ENCODE results near the gene EFCAB11.
"Not testable (repeated sequence)": the region's sequence is repeated elsewhere in the genome, so short reads cannot be mapped to it uniquely, and the experiment has no call there.

Gene EFCAB11

GRCh38 chr14:89910691-89911009 is 43.9 kb downstream of the EFCAB11 start:
- no peak for DNase-seq

DNA sequence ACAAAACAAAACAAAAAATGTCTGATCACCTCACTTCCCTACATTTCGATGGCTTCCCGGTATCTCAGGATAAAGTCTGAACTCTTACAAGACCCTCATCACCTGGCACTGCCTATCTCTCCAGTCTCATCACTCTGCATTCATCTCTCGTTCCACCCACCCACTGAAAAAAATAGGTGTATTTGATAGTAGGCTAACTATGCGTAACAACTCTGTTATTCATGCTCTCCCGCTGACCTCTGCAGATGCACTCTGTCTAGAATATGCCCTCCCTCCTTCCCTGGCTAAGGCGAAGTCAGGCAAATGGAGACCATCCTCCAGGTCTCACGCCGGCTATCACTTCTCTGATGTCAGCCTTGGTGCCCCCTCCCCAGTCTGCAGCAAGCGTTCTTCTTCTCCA is 44.9 kb downstream of the EFCAB11 start:
- DNase-seq, result no peak

DNA sequence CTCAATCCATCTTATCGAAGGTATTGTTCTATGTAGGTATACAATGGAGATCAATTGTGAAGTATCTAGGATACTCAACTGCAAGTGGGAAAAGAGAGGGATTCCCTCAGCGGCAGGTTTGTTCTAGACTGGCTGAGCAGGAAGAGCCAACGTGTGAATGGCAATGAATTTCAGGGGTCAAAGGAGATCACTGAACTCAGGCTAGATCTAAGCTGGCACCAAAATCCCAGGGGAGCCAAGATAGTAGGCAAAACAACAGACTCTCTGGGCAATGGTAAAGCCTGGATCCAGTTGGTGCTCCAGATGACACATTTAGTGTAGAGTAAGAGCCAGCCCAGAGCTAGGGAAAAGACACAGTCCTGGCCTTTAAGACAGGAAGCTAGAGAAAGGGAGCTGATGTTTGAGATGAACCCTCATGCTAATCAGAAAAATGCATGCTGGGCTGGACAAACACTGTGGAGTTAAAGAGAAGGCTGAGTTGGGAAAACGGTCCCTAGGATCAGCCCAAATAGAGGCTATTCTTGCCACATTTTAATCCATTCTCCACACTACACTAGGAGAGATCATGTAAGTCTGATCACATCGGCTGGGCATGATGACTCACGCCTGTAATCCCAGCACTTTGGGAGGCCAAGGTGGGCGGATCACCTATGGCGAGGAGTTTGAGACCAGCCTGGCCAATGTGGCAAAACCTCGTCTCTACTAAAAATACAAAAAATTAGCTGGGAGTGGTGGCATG is 45.6 kb downstream of the EFCAB11 start:
- no peak for DNase-seq

- no peak for DNase-seq
These were observed 46.9 kb downstream of the EFCAB11 start for GRCh38 chr14:89907655-89908054.

GRCh38 chr14:89906000-89906399 is 48.5 kb downstream of the EFCAB11 start:
- no peak for DNase-seq

GRCh38 chr14:89903340-89903952 is 51.1 kb downstream of the EFCAB11 start:
- no peak for DNase-seq

GRCh38 chr14:89902881-89903280 is 51.6 kb downstream of the EFCAB11 start:
- no peak for DNase-seq

GRCh38 chr14:89900802-89901201 is 53.7 kb downstream of the EFCAB11 start:
- no peak for DNase-seq

GRCh38 chr14:89899917-89900663 is 54.4 kb downstream of the EFCAB11 start:
- no peak for DNase-seq

DNA sequence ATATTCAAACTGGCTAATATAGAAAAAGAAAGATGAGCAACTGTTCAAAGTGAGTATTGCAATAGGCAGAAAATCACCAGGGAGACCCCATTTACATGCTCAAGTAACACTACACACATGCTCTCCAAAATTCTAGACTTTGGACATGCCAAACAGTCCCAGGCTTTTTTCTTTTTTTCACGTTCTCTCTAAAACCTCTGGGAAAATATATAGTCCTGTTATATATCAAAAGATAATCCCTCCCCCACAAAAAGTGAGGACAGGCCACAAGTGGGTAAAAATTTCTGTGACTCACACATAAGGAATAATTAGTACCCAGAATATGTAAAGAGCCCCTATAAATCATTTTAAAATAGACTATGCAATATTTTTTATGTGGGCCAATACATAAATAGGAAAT is 55.2 kb downstream of the EFCAB11 start:
- DNase-seq, result no peak

DNA sequence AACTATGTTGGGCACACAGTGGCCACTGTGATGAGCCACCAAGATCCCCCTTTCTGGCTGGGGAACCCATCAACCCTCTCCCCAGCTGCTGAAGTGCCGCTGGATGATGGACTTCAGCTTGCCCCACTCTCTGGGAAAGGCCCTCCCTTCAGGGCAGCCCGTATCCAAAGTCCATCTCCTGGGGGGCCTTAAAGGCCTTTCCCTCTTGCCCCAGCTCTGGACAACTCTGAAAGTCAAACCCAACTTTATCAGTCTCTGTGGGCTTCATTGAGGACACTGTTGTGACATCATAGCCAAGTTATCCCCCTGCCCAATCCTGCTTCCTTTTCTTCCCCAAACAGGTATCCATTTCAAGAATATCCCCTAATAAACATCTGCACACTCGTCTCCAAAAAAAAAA is 61.1 kb downstream of the EFCAB11 start:
- not testable (repeated sequence) for DNase-seq

GRCh38 chr14:89892953-89893352 is 61.6 kb downstream of the EFCAB11 start:
- no peak for DNase-seq

DNA sequence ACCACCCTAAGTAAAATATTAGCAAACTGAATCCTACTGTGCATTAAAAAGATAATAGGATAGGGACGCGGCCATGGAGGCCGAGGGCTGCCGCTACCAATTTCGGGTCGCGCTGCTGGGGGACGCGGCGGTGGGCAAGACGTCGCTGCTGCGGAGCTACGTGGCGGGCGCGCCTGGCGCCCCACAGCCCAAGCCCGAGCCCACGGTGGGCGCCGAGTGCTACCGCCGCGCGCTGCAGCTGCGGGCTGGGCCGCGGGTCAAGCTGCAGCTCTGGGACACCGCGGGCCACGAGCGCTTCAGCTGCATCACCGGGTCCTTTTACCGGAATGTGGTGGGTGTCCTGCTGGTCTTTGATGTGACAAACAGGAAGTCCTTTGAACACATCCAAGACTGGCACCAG is 62.8 kb downstream of the EFCAB11 start:
- DNase-seq, result not testable (repeated sequence)

DNA sequence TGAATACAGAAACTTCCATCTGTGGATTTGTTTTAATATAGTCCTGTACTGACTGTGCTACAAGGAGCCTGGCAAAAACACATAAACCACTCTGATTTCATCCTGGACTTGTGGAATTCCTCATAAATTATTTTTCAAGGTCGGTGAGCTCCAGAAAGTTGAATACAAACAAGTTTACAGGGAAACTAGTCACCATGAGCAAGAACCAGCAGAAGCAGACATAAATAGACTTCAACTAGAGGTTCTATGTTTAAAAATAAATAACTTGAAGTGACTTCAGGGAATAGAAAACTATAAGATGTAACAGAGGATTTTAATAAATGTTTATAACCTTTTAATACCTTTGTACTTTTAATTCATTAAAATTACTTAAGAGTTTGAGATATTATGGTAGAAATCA is 63.5 kb downstream of the EFCAB11 start:
- DNase-seq, result no peak

GRCh38 chr14:89890589-89890988 is 63.9 kb downstream of the EFCAB11 start:
- DNase-seq, result no peak

DNA sequence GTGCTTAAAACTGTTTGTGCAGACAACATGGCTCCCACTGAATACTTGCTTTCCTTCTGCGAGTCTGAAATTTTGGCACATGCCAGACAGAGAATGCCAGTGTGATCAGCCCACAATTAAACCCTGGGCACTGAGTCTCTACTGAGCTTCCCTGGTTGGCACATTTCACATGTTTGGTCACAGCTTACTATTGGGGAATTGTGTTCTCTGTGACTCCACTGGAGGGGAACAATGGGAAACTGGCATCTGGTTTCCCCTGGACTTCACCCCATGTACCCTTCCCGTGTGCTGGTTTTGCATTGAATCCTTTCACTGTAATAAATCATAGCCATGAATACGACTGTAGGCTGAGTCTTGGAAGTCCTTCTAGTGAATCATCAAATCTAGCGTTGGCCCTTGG is 64.9 kb downstream of the EFCAB11 start:
- no peak for DNase-seq

DNA sequence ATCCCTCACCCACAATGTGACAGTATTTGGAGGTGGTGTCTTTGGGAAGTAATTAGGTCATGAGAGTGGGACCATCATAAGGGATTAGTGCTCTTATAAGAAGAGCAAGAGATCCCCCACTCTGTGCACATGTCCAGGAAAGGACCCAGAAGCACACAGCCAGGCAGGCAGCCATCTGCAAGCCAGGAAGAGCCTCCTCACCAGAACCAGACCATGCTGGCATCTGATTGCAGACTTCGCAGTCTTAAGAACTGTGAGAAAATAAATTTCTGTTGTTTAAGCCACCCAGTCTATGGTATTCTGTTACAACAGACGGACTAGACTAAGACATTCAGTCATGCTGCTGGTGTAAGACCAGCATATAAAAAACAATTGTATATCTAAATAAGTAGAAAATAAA is 69.8 kb downstream of the EFCAB11 start:
- no peak for DNase-seq

GRCh38 chr14:89881839-89882238 is 72.7 kb downstream of the EFCAB11 start:
- no peak for DNase-seq

DNA sequence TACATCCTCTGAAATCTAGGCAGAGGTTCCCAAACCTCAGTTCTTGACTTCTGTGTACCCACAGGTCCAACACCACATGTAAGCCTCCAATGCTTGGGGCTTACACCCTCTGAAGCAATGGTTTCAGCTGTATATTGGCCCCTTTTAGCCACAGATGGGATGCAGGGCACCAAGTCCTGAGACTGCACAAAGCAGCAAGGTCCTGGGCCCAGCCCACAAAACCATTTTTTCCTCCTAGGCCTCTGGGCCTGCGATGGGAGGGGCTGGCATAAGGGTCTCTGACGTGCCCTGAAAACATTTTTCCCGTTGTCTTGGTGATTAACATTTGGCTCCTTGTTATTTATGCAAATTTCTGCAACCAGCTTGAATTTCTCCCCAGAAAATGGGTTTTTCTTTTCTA is 80.4 kb downstream of the EFCAB11 start:
- not testable (repeated sequence) for DNase-seq

GRCh38 chr14:89870316-89870715 is 84.2 kb downstream of the EFCAB11 start:
- no peak for DNase-seq

GRCh38 chr14:89869606-89870005 is 84.9 kb downstream of the EFCAB11 start:
- no peak for DNase-seq

DNA sequence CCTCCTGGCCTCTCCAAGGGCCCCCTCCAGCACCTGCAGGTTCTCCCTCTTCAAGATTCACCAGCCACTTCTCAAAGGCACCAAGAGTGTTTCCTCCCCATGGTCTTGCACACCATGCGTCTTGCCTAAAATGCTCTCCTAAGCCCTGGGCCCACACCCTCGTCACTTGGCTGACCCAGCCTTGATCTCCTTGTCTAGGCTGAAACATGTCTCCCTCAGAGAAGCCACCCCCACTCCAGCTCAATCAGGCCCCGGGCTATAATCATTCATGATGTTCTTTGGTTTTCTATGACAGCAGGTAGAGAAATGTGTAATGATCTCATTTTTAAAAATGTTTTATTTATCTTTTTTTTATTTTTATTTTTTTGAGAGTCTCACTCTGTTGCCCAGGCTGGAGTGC is 88.1 kb downstream of the EFCAB11 start:
- no peak for DNase-seq

DNA sequence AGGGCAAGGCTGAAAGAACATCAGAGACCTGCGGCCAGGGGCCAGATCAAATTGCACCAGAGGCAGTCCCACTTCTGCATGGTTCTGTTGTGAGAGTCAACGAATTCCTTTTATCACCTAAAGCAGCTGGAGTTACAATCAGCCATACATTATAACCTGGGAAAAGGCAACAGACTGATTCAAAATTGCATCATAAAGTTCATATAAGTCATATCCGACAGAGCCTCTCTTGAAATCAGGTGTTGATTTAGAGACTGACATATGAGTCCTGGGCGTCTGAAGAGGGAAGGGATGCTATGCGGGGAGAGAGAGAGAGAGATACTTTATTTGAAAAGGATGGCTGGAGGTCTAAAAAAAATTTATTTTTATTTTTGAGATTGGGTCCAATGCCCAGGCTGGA is 89.4 kb downstream of the EFCAB11 start:
- DNase-seq, result no peak

DNA sequence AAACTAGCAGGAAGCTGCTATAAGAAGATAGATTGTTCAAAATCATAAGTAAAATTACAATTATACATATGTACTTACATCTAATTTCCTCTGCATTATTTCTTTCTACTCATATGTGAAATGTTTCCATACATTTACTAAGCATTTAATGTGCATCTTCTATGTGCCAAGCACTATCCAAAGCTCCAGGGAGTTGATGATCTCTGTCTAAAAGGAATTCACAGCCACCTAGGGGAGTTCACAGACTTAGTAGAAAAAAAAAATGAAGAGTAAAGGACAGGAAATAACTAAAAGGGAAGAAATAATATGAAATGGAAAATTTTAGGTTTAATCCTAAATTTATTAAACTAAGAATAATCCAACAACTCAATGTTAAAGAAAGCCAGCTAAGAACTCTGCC is 91.7 kb downstream of the EFCAB11 start:
- no peak for DNase-seq
